Smooth muscle cell (in vitro differentiated cells): Measurements from ENCODE around the gene ARHGEF12. TPM values are rescaled to one million over a fixed set of nuclear protein-coding genes. Genes with fewer than 3 reads are reported as not detected.

ENCODE experiments used
- DNase-seq: peaks from one replicate; lab custom pipeline; 2025; ENCODE audit not compliant: unreplicated experiment; lab: John Stamatoyannopoulos, UW
- H2AFZ ChIP-seq: fragments of 200-600 bp; sonication (generic); 2 replicates; pipeline ENCODE4 v1.6.0; 2016; ENCODE audit warnings: antibody characterized with exemption, low read depth, mild to moderate bottlenecking
- H3F3A ChIP-seq: fragments of 200-600 bp; sonication (generic); 2 replicates; pipeline ENCODE4 v1.6.0; 2017; ENCODE audit warnings: antibody characterized with exemption, low read depth
- H3K27ac ChIP-seq: fragments of 200-600 bp; sonication (generic); 2 replicates; pipeline ENCODE4 v1.5.1; 2016; ENCODE audit warnings: low read depth, mild to moderate bottlenecking
- H3K27me3 ChIP-seq: fragments of 200-600 bp; sonication (generic); 2 replicates; pipeline ENCODE4 v1.6.1; 2016; ENCODE audit warnings: low read depth, mild to moderate bottlenecking
- H3K36me3 ChIP-seq: fragments of 200-600 bp; sonication (generic); 2 replicates; pipeline ENCODE4 v1.5.1; 2016; ENCODE audit warnings: low read depth
- H3K4me1 ChIP-seq: fragments of 200-600 bp; sonication (generic); 2 replicates; pipeline ENCODE4 v1.5.1; 2016; ENCODE audit warnings: low read depth
- H3K4me2 ChIP-seq: fragments of 200-600 bp; sonication (generic); 2 replicates; pipeline ENCODE4 v1.6.0; 2016; ENCODE audit warnings: mild to moderate bottlenecking
- H3K4me3 ChIP-seq: fragments of 200-600 bp; sonication (generic); 2 replicates; pipeline ENCODE4 v1.5.1; 2016; ENCODE audit warnings: mild to moderate bottlenecking
- H3K79me2 ChIP-seq: fragments of 200-600 bp; sonication (generic); 2 replicates; pipeline ENCODE4 v1.6.0; 2016; ENCODE audit warnings: low read depth, mild to moderate bottlenecking
- H3K9ac ChIP-seq: fragments of 200-600 bp; sonication (generic); 2 replicates; pipeline ENCODE4 v1.6.0; 2016; ENCODE audit warnings: low read depth
- H3K9me3 ChIP-seq: fragments of 200-600 bp; sonication (generic); replicated peaks from 2 replicates; pipeline ENCODE4 v1.5.1; 2016; ENCODE audit warnings: low read depth
- H4K20me1 ChIP-seq: fragments of 200-600 bp; sonication (generic); 2 replicates; pipeline ENCODE4 v1.6.0; 2016; ENCODE audit warnings: low read depth
- CTCF ChIP-seq: fragments of 200-600 bp; sonication (generic); IDR thresholded peaks from 2 replicates; pipeline ENCODE4 v1.5.1; 2017; ENCODE audit warnings: borderline replicate concordance, mild to moderate bottlenecking, antibody characterized with exemption; ENCODE audit not compliant: insufficient read depth, poor library complexity, severe bottlenecking
- WGBS: methylation state at CpG from one replicate; pipeline ENCODE4 v1.1.7; 2016; ENCODE audit warnings: low lambda C conversion rate; 5-methylcytosine and 5-hydroxymethylcytosine counted together
- polyA plus RNA-seq: library from polyadenylated mRNA; unstranded; fragments of >200 nt; fragmentation: Nextera tagmentation; extraction: Ambion mirVana; gene quantifications from 2 replicates; pipeline ENCODE4 v1.2.1, GENCODE V29; 2016
- total RNA-seq: library from RNA; depleted of rRNA; stranded (reverse); fragments of >200 nt; gene quantifications from 2 replicates; pipeline ENCODE4 v1.2.3, GENCODE V29; 2014

ARHGEF12 gene
- total and polyA plus RNA-seq, 2 experiments from 2014 or later: 24.6 to 89.4 TPM

GRCh38 chr11:120520091-120520822, 184.0 kb downstream of the ARHGEF12 start:
- Histone ChIP-seq H2AFZ (no peak overlapping the region), H4K20me1 (no peaks in the 10 kb centered on the region), H3K9ac (no peak overlapping the region), H3K27me3 (peaks cover 19% of the 10 kb centered on the region), H3K27ac (no peak overlapping the region), H3K4me2 (no peak overlapping the region), H3K9me3 (no peaks in the 10 kb centered on the region), H3K79me2 (no peaks in the 10 kb centered on the region), H3K4me1 (peaks cover 6% of the 10 kb centered on the region), H3F3A (no peaks in the 10 kb centered on the region), H3K4me3 (no peak overlapping the region), H3K36me3 (no peaks in the 10 kb centered on the region)
- no peak for DNase-seq
- no peak for TF ChIP-seq CTCF
- WGBS: 96% methylated on average over 16 of the region's 16 CpGs

- H2AFZ ChIP-seq: no peak overlapping the region
- H3K79me2 ChIP-seq: no peaks in the 10 kb centered on the region
- no peaks in the 10 kb centered on the region for H3K9me3 ChIP-seq
- no peak for DNase-seq
- H3K4me3 ChIP-seq: no peak overlapping the region
- H3K27ac ChIP-seq: no peak overlapping the region
- no peak overlapping the region for H3K9ac ChIP-seq
- TF ChIP-seq CTCF: no peak
- no peaks in the 10 kb centered on the region for H3K36me3 ChIP-seq
- no peak overlapping the region for H3K4me2 ChIP-seq
- peaks cover 6% of the 10 kb centered on the region for H3K4me1 ChIP-seq
- H4K20me1 ChIP-seq: no peaks in the 10 kb centered on the region
- peaks cover 13% of the 10 kb centered on the region for H3K27me3 ChIP-seq
- WGBS: 91% methylated on average over 7 of the region's 7 CpGs
- no peaks in the 10 kb centered on the region for H3F3A ChIP-seq
Observed at GRCh38 chr11:120521176-120521575, 185.0 kb downstream of the ARHGEF12 start.

GRCh38 chr11:120522021-120522420, 185.8 kb downstream of the ARHGEF12 start:
- TF ChIP-seq CTCF: no peak
- Histone ChIP-seq H3K9me3 (no peaks in the 10 kb centered on the region), H3K36me3 (no peaks in the 10 kb centered on the region), H3K9ac (no peak overlapping the region), H3K79me2 (no peaks in the 10 kb centered on the region), H4K20me1 (no peaks in the 10 kb centered on the region), H3K4me2 (no peak overlapping the region), H3F3A (no peaks in the 10 kb centered on the region), H3K27ac (no peak overlapping the region), H2AFZ (no peak overlapping the region), H3K4me3 (no peak overlapping the region), H3K27me3 (peaks cover 15% of the 10 kb centered on the region), H3K4me1 (peaks cover 9% of the 10 kb centered on the region)
- DNase-seq: no peak
- 94% methylated on average over 11 of the region's 11 CpGs for WGBS

- Histone ChIP-seq H3K36me3 (no peaks in the 10 kb centered on the region), H3K27me3 (peaks cover 15% of the 10 kb centered on the region), H4K20me1 (no peaks in the 10 kb centered on the region), H3K9me3 (no peaks in the 10 kb centered on the region), H3K4me2 (no peak overlapping the region), H3K4me1 (peaks cover 9% of the 10 kb centered on the region), H3F3A (no peaks in the 10 kb centered on the region), H2AFZ (no peak overlapping the region), H3K9ac (no peak overlapping the region), H3K27ac (no peak overlapping the region), H3K79me2 (no peaks in the 10 kb centered on the region), H3K4me3 (no peak overlapping the region)
- TF ChIP-seq CTCF: no peak
- WGBS: 89% methylated on average over 3 of the region's 3 CpGs
- no peak for DNase-seq
Observed at GRCh38 chr11:120522736-120523135, 186.5 kb downstream of the ARHGEF12 start.
